GM19023 (cell line): Measurements from ENCODE around the gene SNAP25.

Experiments
- ATAC-seq: cut with Tn5 transposase; IDR thresholded peaks from one replicate; pipeline ENCODE4 v1.9.1; 2021; ENCODE audit warnings: mild to moderate bottlenecking, moderate library complexity; ENCODE audit not compliant: unreplicated experiment

The SNAP25 gene

DNA sequence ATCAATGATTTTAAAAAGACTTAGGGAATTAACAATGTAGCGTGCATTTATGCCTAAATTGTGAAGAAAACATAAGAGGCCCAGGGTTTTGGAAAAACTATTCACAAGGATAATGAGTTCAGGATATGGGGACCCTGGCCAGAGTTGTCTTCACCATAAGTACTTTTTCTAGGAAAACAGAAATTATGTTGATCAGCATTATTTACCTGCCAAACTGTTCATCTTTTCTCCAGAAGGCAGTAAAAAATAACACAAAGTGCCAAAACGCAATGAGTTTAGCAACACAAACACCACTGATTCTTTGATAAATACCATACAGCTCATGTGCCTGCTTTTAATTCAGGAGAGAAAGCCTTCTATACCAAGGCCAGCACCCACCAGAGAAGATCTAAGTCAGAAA, 43.1 kb downstream of the SNAP25 start:
- no peak for ATAC-seq

DNA sequence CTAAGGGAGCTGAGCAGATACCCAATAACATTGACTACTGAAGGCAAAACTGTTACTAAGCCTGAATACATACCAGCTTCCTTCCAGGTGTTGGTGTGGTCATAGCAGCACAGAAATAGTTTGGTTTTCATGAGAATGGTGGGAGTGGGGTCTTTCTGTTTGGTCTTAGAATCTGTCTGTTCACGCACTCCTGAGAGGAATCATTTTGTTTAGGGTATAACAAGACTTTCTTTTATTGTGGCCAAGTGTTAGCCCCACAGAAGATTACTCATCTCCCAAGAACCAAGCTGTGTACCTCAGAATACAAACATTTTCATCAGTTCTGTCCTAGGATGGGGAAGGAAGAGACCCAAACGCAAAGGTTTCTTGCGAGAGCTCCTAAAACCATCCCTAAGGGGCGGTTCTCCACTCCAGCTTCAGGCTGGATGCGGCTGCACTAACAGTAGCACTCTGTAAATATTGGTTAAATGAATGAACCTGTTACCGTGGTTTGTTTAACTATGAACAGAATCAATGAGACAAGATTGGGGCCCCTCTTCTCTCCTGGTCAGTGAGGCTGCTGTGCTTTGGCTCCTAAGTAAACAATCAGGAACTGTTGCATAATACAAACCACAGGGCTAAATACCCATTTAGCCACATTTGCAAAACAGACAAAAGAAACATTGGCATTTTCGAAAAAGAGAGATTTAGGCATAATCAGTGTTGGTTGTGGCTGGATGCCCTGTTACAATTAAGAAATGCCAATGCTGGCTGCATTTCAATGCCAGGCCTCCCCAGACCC, 44.9 kb downstream of the SNAP25 start:
- ATAC-seq: no peak

DNA sequence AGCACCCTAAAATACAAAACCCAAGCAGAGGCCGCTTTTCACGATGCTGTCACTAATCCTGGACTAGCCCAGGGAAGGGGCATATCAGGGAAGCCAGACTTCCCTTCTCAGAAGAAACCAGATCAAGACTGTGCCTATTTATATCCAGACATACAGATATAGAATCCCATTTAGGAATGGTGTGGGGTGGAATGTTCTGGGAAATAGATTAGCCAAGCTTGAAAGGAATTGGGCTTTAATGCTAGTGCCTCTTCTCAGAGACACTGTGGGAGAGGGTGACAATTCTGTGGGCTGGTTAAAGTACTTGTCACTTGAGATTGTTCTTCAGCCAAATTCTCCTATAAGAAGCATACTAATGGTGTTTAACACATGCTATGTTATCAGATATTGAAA, 45.5 kb downstream of the SNAP25 start:
- no peak for ATAC-seq

- no peak for ATAC-seq
Measured at GRCh38 chr20:10268636-10269035, 50.0 kb downstream of the SNAP25 start.

- ATAC-seq: no peak
Measured at GRCh38 chr20:10270630-10271029, 52.0 kb downstream of the SNAP25 start.

GRCh38 chr20:10271494-10272219, 53.0 kb downstream of the SNAP25 start:
- no peak for ATAC-seq

DNA sequence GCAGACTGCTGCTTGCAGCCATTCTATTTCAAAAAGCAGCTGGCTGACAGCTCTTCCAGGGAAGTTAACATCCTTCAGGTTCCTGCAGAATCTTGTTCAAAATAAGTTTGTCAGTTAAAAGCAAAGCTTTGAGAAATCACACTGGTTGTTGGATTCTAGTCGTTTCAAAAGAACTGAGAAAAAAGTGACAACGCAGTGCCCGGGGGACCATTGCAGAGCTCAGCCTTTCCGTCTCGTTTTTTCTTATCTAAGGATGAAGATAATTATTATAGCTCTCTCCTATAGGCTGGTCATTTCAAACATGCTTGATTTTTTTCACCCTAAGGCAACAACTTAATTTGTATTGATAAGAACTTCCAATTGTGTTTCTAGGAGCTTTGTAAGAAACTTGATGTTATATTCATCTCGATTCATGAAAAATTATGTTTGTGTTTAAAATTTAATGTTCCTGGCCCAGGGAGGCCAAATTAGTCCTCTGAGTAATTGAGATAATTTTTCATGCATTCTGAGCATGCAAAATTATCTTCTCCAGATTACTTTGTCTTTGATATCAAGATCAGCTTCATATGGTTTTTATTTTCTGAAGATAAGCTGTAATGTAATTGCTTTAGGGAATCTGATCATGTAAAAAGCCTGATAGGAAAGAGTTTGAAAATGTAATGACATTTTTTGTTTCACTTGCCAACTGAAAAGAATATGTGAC, 58.4 kb downstream of the SNAP25 start:
- no peak for ATAC-seq

DNA sequence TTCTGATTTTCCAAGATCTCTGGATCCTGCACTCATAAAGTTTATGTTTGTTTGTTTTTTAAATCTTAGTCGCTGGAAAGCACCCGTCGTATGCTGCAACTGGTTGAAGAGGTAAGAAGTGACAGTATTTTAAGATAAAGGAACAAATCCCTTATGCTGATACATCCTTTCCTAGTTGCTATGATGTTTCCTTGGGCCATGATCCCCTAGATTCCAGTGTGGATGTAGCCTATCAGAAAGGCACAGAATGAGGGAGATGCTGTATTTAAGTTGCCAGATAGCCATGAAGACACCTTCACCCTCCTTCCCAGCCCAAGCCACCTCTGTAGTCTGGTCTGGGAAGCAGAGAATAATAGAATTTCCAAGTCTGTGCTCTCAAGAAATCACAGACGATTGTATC, 59.0 kb downstream of the SNAP25 start:
- ATAC-seq: no peak

- ATAC-seq: no peak
Measured at GRCh38 chr20:10278412-10278811, 59.8 kb downstream of the SNAP25 start.

DNA sequence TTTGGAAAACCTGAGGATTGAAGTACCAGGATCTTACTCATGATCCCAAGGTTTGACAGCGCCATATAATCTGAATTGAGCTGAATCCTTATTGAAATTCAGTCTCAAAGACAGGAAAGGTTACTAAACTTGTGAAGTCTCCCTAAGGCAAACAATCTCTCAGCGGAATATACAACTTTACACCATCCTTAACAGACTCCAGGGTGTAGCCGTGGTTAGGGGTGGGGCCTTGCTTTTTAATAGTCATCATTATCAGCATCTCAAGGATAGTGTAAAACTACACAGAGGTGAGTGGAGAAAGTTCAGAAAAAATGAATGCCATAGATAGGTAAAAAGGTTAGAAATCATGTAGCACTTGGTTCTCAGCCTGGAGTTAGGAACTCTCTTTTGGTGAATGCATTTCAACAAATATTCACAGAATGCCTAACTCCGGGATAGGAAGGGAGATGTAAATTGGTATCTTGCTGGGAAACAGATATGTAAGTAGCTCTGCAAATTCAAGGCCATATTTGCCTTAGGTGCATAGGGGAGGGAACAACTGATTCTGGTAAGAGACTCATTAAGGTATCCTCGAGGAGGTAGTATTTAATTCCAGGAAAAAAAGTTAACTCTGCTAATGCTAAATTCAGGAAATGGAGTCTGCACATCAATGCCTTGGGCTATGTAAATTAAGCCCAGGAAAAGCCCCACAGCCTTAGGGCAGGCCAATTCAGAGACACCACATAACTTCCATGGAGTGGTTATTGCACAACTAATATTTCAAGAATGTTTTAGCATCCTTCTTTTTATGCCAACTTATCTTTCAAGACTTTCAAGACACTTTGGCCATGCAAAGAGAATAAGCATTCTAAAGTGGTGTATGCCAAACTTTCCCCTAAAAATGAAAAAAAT, 61.6 kb downstream of the SNAP25 start:
- ATAC-seq: no peak

- no peak for ATAC-seq
Measured at GRCh38 chr20:10281911-10282310, 63.3 kb downstream of the SNAP25 start.

DNA sequence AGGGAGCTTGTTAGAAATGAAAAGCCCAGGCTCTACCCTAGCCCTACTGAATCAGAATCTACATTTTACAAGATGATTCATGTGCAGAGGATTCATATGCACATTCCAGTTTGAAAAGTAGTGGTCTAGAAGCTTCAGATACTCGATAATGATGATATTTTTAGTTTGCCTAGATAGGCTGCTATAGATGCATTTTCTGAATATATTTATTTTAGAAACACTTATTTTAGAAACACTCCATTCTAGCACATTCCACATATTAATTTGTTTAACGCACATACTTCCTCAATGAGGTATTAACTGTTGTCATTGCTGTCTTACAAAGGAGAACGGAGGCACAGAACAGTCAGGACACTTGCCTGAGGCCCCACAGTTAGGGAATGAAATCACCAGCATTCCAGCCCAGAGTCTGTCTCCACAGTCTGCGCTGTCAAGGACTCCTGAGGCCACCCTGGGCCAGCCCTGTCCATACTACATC, 64.4 kb downstream of the SNAP25 start:
- no peak for ATAC-seq

DNA sequence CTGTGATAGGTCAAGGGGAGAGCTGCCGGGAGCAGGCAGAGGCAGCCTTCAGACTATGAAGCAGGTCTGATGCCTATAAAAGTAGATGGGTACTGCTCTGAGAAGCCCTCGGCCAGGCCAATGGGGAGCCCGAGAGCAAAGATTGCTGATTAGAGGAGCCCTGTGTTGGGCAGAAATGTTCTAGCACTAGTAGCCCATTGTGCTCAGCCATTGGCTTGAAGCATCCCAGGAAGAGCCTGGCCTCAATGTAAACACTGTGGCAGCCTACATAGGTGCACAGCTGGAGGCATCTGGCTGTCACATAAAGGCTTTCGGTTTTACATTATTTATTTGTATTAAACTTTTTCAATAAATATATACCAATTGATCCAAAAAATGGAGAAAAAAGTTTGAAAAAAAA, 67.7 kb downstream of the SNAP25 start:
- ATAC-seq: no peak

GRCh38 chr20:10288421-10288820, 69.8 kb downstream of the SNAP25 start:
- no peak for ATAC-seq

DNA sequence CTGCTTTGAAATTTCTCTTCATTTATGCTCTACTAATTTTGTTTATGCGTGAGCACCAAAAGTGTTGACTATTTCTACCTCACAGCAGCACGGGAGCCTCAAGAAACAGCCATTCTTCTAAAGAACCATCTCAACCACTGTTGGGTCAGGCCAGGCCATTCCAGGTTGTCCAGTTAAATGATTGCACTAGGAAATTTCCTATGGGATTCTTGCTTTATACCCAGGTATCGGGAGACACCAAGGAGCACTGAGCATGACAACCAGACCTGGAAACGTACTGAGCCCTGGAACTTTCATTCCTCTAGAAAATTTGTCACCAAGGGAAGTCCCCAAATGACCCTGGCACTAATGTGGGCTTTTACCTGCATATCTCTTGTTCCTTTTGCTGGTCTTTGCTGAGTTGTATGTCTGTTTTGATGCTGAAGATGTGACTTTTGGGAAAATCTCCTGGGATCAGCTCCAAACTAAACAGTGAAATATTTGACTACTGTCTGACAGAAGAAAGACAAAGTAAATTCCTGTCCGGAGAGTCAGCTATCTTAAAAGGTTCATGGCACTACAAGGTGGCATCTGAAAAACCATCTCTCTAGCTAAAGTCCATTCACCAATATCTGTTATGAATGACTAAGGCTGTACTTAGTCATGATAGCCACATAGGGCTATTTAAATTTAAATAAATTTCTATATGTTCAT, 70.5 kb downstream of the SNAP25 start:
- ATAC-seq: no peak

- no peak for ATAC-seq
Measured at GRCh38 chr20:10291568-10292248, 73.1 kb downstream of the SNAP25 start.

GRCh38 chr20:10297223-10297622, 78.6 kb downstream of the SNAP25 start:
- no peak for ATAC-seq

- no peak for ATAC-seq
Measured at GRCh38 chr20:10297684-10298240, 79.1 kb downstream of the SNAP25 start.
